ENCODE measurements around the gene BTBD2.

BTBD2 gene

DNA sequence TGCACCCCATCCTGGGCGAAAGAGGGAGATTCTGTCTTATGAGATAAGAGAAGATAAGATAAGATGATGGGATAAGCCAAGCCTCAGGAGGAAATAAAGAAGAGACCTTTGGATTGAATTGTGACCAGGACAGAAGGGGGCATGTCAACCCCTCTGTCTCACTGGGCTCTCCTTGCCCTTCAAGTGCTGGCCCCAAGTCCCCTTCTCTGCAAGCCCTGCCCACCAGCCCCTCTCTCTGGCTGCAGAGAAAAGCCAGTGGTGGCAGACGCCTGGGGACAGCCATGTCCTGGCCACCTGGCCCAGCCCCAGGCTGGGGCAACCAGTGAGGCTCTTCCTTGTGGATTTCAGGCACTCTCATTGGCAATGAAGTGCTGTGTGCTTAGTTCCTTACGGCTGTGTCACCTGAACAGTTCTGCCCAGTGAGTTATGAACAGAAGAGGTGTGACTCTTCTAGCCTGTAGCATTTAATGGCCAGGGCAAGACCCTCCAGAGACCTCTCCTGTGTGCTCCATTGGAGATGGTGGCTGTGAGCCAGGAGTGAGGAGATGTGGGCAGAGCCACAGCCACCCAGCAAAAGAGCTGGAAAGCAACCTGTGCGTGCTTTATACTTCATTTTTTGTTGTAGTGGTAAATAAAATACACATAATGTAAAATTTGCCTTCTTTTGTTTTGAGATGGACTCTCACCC, 6.1 kb upstream of the BTBD2 start:
- Histone ChIP-seq H3K27me3 (ENCODE audit: insufficient read depth, low read length, poor library complexity) (no peaks in the 10 kb centered on the region), H3K4ac (ENCODE audit: low read depth, low read length) (no peak overlapping the region), H3K4me1 (ENCODE audit: control insufficient read depth, low read depth, low read length) (no peaks in the 10 kb centered on the region), H3K18ac (ENCODE audit: low read length) (no peak overlapping the region), H4K8ac (ENCODE audit: low read depth, low read length) (no peak overlapping the region), H3K9ac (ENCODE audit: low read length) (no peak overlapping the region), H2AK5ac (ENCODE audit: low read length) (no peak overlapping the region), H2BK15ac (replicated peaks; ENCODE audit: low read depth) (no peak overlapping the region), H3K36me3 (ENCODE audit: control insufficient read depth, insufficient read depth, low read length) (no peaks in the 10 kb centered on the region), H4K5ac (ENCODE audit: low read length) (no peak overlapping the region), H3K56ac (ENCODE audit: low read length) (peak overlapping the region; percentile 50), H2BK120ac (ENCODE audit: low read depth, low read length) (no peak overlapping the region), H3K79me2 (ENCODE audit: control insufficient read depth, insufficient read depth, low read length) (no peaks in the 10 kb centered on the region), H3K27ac (ENCODE audit: low read depth, low read length) (no peak overlapping the region), H2BK5ac (ENCODE audit: low read length) (no peak overlapping the region), H3K4me2 (ENCODE audit: low read length) (no peak overlapping the region), H3K23ac (ENCODE audit: low read length) (no peak overlapping the region), H3K79me1 (ENCODE audit: low read length) (no peaks in the 10 kb centered on the region), H3K4me3 (ENCODE audit: low read length) (no peak overlapping the region)
- peak; percentile 80 for DNase-seq
- no CpG with 5 or more reads among the region's 4 CpGs for WGBS (ENCODE audit: extremely low coverage, insufficient coverage, low lambda C conversion rate)

DNA sequence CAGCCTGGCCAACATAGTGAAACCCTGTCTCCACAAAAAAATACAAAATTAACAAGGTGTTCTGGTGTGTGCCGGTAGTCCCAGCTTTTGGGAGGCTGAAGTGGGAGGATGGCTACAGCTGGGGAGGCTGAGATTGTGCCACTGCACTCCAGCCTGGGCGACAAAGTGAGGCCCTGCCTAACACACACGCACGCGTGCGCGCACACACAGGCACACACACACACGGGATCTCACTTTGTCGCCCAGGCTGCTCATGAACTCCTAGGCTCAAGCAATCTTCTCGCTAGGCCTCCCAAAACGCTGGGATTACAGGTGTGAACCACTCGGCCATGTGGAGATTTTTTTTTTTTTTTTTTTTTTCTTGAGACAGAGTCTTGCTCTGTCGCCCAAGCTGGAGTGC, 3.2 kb upstream of the BTBD2 start:
- Histone ChIP-seq H2BK120ac (ENCODE audit: low read depth, low read length) (no peak overlapping the region), H3K27me3 (ENCODE audit: insufficient read depth, low read length, poor library complexity) (no peaks in the 10 kb centered on the region), H3K4me1 (ENCODE audit: control insufficient read depth, low read depth, low read length) (no peaks in the 10 kb centered on the region), H2AK5ac (ENCODE audit: low read length) (no peak overlapping the region), H4K5ac (ENCODE audit: low read length) (no peak overlapping the region), H2BK15ac (replicated peaks; ENCODE audit: low read depth) (no peak overlapping the region), H3K56ac (ENCODE audit: low read length) (no peak overlapping the region), H3K9ac (ENCODE audit: low read length) (no peak overlapping the region), H4K8ac (ENCODE audit: low read depth, low read length) (no peak overlapping the region), H3K4me2 (ENCODE audit: low read length) (no peak overlapping the region), H3K27ac (ENCODE audit: low read depth, low read length) (no peak overlapping the region), H3K4me3 (ENCODE audit: low read length) (no peak overlapping the region), H2BK5ac (ENCODE audit: low read length) (no peak overlapping the region), H3K18ac (ENCODE audit: low read length) (no peak overlapping the region), H3K23ac (ENCODE audit: low read length) (no peak overlapping the region), H3K4ac (ENCODE audit: low read depth, low read length) (no peak overlapping the region), H3K79me2 (ENCODE audit: control insufficient read depth, insufficient read depth, low read length) (no peaks in the 10 kb centered on the region), H3K79me1 (ENCODE audit: low read length) (no peaks in the 10 kb centered on the region), H3K36me3 (ENCODE audit: control insufficient read depth, insufficient read depth, low read length) (no peaks in the 10 kb centered on the region)
- DNase-seq = no peak
- WGBS (ENCODE audit: extremely low coverage, insufficient coverage, low lambda C conversion rate) = no CpG with 5 or more reads among the region's 13 CpGs

GRCh38 chr19:2016041-2016807, 710 bp upstream of the BTBD2 start:
- no peaks in the 10 kb centered on the region for H3K4me1 ChIP-seq (ENCODE audit: control insufficient read depth, low read depth, low read length)
- no peak overlapping the region for H4K5ac ChIP-seq (ENCODE audit: low read length)
- H3K27ac ChIP-seq (ENCODE audit: low read depth, low read length) = no peak overlapping the region
- H2BK120ac ChIP-seq (ENCODE audit: low read depth, low read length) = no peak overlapping the region
- no peak overlapping the region for H3K18ac ChIP-seq (ENCODE audit: low read length)
- peak; percentile 77 for DNase-seq
- H3K79me1 ChIP-seq (ENCODE audit: low read length) = no peaks in the 10 kb centered on the region
- no peaks in the 10 kb centered on the region for H3K36me3 ChIP-seq (ENCODE audit: control insufficient read depth, insufficient read depth, low read length)
- no peak overlapping the region for H3K4me2 ChIP-seq (ENCODE audit: low read length)
- no peaks in the 10 kb centered on the region for H3K27me3 ChIP-seq (ENCODE audit: insufficient read depth, low read length, poor library complexity)
- H2BK5ac ChIP-seq (ENCODE audit: low read length) = no peak overlapping the region
- no peak overlapping the region for H2BK15ac ChIP-seq (replicated peaks; ENCODE audit: low read depth)
- H4K8ac ChIP-seq (ENCODE audit: low read depth, low read length) = no peak overlapping the region
- H3K23ac ChIP-seq (ENCODE audit: low read length) = no peak overlapping the region
- no CpG with 5 or more reads among the region's 23 CpGs for whole genome bisulfite sequencing (ENCODE audit: extremely low coverage, insufficient coverage, low lambda C conversion rate)
- H3K56ac ChIP-seq (ENCODE audit: low read length) = peak overlapping the region; percentile 7
- H3K4me3 ChIP-seq (ENCODE audit: low read length) = no peak overlapping the region
- H2AK5ac ChIP-seq (ENCODE audit: low read length) = no peak overlapping the region
- no peaks in the 10 kb centered on the region for H3K79me2 ChIP-seq (ENCODE audit: control insufficient read depth, insufficient read depth, low read length)
- H3K9ac ChIP-seq (ENCODE audit: low read length) = no peak overlapping the region
- H3K4ac ChIP-seq (ENCODE audit: low read depth, low read length) = no peak overlapping the region

DNA sequence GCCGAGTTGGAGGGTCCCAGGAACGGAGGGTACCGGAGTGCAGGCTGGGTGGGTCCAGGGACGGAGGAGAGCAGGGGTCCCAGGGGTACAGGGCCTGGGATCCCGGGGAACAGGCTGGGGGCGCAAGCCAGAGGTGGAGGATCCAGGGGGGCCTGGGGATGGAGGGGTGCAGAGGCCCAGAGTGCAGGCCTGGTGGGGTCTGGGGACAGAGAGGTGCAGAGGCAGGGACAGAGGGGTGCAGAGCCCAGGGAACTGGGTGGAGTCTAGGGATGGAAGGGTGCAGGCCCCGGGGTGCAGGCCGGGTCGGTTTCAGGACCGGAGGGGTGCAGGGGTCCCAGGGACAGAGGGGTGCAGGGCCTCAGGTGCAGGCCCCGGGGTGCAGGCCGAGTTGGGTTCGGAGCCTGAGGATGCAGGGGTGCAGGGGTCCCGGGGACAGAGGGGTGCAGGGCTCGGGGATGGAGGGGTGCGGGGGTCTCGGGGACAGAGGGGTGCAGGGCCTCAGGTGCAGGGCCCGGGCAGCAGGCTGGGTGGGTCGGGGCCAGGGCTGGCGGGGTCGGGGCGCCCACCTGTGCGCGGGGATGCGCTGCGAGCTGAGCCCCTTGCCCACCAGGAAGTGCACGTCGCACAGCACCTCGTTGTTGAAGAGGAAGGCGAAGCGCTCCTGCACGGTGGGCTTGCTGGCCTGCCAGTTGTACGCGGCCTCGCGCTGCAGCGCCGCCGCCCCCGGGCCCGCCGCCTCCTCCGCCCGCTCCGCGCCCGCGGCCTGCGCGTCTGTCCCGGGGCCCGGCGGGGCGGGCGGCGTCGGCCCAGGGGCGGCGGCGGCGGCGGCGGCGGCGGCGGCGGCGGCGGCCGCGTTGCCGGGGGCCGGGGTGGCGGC, 545 bp downstream of the BTBD2 start:
- Histone ChIP-seq H4K5ac (ENCODE audit: low read length) (no peak overlapping the region), H4K8ac (ENCODE audit: low read depth, low read length) (no peak overlapping the region), H2BK5ac (ENCODE audit: low read length) (no peak overlapping the region), H3K56ac (ENCODE audit: low read length) (peak overlapping the region; percentile 90), H2BK15ac (replicated peaks; ENCODE audit: low read depth) (no peak overlapping the region), H3K4me3 (ENCODE audit: low read length) (peak overlapping the region; percentile 42), H3K79me2 (ENCODE audit: control insufficient read depth, insufficient read depth, low read length) (no peaks in the 10 kb centered on the region), H3K79me1 (ENCODE audit: low read length) (peaks cover 2% of the 10 kb centered on the region), H3K27me3 (ENCODE audit: insufficient read depth, low read length, poor library complexity) (no peaks in the 10 kb centered on the region), H3K4me1 (ENCODE audit: control insufficient read depth, low read depth, low read length) (no peaks in the 10 kb centered on the region), H3K27ac (ENCODE audit: low read depth, low read length) (no peak overlapping the region), H2BK120ac (ENCODE audit: low read depth, low read length) (no peak overlapping the region), H3K9ac (ENCODE audit: low read length) (peak overlapping the region; percentile 73), H3K23ac (ENCODE audit: low read length) (peak overlapping the region; percentile 89), H3K4ac (ENCODE audit: low read depth, low read length) (peak overlapping the region; percentile 85), H3K4me2 (ENCODE audit: low read length) (peak overlapping the region; percentile 87), H3K36me3 (ENCODE audit: control insufficient read depth, insufficient read depth, low read length) (no peaks in the 10 kb centered on the region), H2AK5ac (ENCODE audit: low read length) (peak overlapping the region; percentile 45), H3K18ac (ENCODE audit: low read length) (peak overlapping the region; percentile 85)
- no CpG with 5 or more reads among the region's 74 CpGs for WGBS (ENCODE audit: extremely low coverage, insufficient coverage, low lambda C conversion rate)
- DNase-seq = peak; percentile 25

DNA sequence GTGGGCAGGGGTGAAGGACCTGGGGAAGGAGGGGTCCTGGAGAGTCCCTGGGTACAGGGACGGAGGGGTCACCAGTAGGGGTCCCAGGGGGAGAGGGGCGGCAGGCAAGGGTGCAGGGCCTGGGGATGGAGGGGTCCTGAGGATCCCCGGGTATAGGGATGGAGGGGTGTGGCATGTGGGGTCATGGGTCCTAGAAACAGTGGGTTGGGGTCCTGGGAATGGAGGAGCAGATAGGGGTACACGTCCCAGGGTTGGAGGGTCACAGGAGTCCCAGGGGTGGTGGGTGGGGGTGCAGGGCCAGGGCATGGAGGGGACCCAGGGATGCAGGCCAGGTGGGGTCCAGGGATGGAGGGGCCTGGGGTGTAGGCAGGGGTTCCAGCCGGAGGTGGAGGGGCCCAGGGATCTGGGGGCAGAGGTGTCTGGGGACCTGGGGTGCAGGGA, 1.4 kb downstream of the BTBD2 start:
- Histone ChIP-seq H3K27ac (ENCODE audit: low read depth, low read length) (no peak overlapping the region), H3K23ac (ENCODE audit: low read length) (no peak overlapping the region), H3K9ac (ENCODE audit: low read length) (no peak overlapping the region), H3K79me2 (ENCODE audit: control insufficient read depth, insufficient read depth, low read length) (no peaks in the 10 kb centered on the region), H3K18ac (ENCODE audit: low read length) (no peak overlapping the region), H4K8ac (ENCODE audit: low read depth, low read length) (no peak overlapping the region), H3K4ac (ENCODE audit: low read depth, low read length) (no peak overlapping the region), H2BK120ac (ENCODE audit: low read depth, low read length) (no peak overlapping the region), H3K4me2 (ENCODE audit: low read length) (no peak overlapping the region), H2AK5ac (ENCODE audit: low read length) (no peak overlapping the region), H3K4me3 (ENCODE audit: low read length) (no peak overlapping the region), H4K5ac (ENCODE audit: low read length) (no peak overlapping the region), H3K4me1 (ENCODE audit: control insufficient read depth, low read depth, low read length) (no peaks in the 10 kb centered on the region), H3K27me3 (ENCODE audit: insufficient read depth, low read length, poor library complexity) (no peaks in the 10 kb centered on the region), H2BK15ac (replicated peaks; ENCODE audit: low read depth) (no peak overlapping the region), H2BK5ac (ENCODE audit: low read length) (no peak overlapping the region), H3K36me3 (ENCODE audit: control insufficient read depth, insufficient read depth, low read length) (no peaks in the 10 kb centered on the region), H3K56ac (ENCODE audit: low read length) (peak overlapping the region; percentile 90), H3K79me1 (ENCODE audit: low read length) (peaks cover 2% of the 10 kb centered on the region)
- WGBS (ENCODE audit: extremely low coverage, insufficient coverage, low lambda C conversion rate) = no CpG with 5 or more reads among the region's 5 CpGs
- DNase-seq = no peak
